ENCODE data around the gene CDKN1A.

Gene CDKN1A

DNA sequence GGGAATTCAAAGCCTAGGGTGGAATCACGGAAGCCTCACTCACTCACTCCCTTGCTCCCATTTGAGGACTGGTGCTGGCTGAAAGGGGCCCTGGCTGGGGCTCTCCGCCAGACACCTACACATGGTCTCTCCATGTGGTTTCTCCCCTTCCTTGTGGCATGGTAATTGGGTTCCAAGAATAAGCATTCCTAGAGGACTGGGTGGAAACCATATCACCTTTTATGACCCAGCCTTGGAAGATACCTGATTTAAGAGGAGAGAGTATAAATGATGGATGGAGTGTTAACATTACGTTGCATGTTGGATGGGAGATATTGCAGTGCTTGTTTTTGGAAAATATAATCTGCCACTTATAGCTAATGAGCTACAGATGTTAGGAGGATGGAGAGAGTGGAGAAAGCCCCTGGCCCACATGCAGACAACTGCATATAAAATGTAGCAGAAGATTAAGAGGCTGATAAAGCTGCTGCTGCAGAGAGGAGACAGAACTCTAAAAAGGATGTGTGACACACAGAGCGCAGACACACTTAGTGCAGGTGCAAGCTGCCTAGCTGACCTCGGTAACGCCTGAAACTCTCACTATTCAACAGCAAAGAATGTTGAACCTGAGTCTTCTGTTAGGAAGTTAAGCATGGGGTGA, 23.3 kb upstream of the CDKN1A start:
- FAIRE-seq (no peak), DNase-seq (ENCODE audit: insufficient read length, low spot score) (no peak)

- DNase-seq (ENCODE audit: insufficient read length, low spot score) (no peak), FAIRE-seq (no peak)
Observed at GRCh38 chr6:36656441-36656840, 22.1 kb upstream of the CDKN1A start.

GRCh38 chr6:36657271-36657670, 21.2 kb upstream of the CDKN1A start:
- FAIRE-seq: no peak
- DNase-seq (ENCODE audit: insufficient read length, low spot score): no peak

DNA sequence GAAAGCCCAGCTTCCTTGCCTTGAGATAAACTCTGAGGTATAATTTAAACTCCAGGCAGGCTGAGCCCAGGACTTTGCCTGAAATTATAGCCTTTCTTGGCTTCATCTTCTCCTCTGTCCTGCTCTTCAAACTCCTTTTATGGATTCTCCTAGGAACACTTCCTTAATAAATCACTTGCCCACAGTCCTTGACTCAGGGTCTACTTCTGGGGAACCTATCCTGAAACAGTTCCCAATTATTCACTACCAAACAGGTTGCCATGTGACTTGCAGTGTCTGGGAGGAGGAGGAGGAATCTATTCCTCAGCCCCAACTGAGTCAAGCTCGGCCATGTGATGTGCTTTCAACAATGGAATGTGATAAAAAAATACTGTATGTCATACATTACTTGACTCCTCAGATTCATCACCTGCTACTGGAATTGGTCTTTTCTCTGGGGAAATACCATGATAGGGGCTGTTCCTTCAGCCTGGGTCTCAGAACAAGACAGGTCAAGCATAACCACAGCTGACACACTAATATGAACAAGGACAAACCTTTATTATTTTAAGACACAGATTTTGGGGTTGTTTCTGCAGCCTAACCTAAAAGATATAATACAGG, 20.5 kb upstream of the CDKN1A start:
- FAIRE-seq (no peak), DNase-seq (ENCODE audit: insufficient read length, low spot score) (no peak)

- no peak for DNase-seq (ENCODE audit: insufficient read length, low spot score)
- FAIRE-seq: no peak
Observed at GRCh38 chr6:36659271-36659670, 19.2 kb upstream of the CDKN1A start.

DNA sequence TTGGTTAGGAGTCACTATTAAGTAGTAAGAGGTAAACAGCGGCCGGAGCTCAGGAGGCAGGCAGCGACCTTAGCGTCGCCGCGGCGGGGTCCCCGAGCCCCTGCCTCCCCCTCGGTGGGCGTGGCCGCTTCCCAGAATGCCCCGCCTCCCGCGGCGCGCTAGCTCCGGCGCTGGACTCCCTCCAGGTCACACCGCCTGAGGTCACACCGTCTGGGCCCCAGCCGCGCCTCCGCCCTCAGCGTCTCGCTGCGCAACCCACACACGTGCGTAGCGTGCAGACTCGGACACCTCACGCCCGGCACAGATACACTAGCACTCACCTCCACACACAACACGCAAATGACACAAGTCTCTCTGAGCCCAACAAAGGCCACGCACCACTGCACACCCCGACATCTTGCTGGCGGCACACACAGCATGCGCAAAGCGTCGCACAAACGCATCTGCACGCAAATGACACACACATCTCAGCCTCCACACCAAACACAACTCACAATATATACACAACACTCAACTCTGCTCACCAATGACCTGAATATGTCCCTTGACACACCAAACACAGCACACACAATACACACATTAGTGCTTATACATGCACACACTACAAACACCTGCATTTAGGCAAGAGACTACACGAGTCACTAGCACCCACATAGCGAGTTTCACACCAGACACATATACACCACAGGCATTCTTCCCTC, 17.6 kb upstream of the CDKN1A start:
- DNase-seq (ENCODE audit: insufficient read length, low spot score) (no peak), FAIRE-seq (no peak)

DNA sequence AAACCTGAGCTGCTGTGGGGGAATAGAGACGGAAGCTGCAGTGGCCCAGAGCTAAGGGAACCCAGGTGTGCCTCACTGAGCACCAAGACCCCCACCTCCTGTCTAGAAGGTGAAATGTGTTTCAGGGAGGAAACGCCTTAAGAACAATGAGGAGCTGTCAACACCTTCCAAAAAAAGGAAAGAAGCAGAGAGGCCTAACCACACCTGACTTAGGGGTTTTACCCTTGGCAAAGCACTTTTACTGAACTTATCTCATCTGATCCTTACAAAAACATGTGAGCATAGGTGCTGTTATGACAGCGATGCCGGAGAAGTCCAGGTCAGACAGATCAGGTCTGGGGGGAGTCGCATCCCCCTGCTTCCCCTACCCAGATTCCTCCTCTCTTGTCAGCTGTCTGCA, 16.1 kb upstream of the CDKN1A start:
- DNase-seq (ENCODE audit: insufficient read length, low spot score) (no peak), FAIRE-seq (peak; percentile 11)

DNA sequence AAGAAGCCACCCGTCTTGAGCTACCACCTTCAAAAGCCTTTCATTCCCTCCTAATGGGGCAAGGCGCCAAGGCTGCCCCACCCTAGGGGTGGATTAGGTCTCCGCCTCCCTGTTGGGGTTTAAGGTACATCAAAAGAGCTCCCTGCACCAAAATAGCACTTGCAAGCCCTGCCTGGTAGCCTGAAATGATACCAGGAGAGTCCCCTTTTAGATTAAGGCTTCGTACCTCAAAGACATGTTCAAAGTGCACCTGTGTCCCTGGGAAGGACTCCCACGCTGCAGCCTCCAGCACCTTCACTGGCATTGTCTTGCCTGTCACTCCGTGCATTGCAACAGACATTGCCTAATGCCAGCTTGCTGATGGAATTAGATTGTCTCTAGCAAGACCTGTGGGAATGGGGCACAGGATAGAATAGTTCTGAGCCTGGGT, 15.7 kb upstream of the CDKN1A start:
- DNase-seq (ENCODE audit: insufficient read length, low spot score): no peak
- FAIRE-seq: no peak

GRCh38 chr6:36663504-36664446, 14.7 kb upstream of the CDKN1A start:
- DNase-seq (ENCODE audit: insufficient read length, low spot score): no peak
- FAIRE-seq: no peak

DNA sequence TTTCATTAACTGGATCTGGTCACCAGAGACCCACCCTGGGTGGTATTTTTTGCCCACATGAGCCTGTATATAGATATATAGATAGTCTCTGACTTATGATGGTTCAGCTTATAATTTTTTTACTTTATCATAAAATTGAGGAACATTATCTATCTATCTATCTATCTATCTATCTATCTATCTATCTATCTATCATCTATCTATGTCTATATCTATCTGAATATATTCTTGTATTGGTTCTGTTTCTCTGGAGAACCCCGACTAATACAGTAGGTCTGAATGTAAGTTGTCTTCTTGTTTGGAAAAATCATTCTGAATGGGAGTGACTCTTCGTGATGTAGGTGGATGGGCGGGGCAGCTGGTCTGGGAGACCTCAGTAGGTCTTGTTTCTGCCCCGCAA, 13.3 kb upstream of the CDKN1A start:
- FAIRE-seq: no peak

GRCh38 chr6:36666287-36666686, 12.2 kb upstream of the CDKN1A start:
- DNase-seq (ENCODE audit: insufficient read length, low spot score): no peak
- FAIRE-seq: no peak

More for the DNA sequence above, 13.3 kb upstream of the CDKN1A start:
- no peak for DNase-seq (ENCODE audit: insufficient read length, low spot score)

- FAIRE-seq: peak; percentile 94
- DNase-seq (ENCODE audit: insufficient read length, low spot score): no peak
Observed at GRCh38 chr6:36666826-36667591, 11.5 kb upstream of the CDKN1A start.

DNA sequence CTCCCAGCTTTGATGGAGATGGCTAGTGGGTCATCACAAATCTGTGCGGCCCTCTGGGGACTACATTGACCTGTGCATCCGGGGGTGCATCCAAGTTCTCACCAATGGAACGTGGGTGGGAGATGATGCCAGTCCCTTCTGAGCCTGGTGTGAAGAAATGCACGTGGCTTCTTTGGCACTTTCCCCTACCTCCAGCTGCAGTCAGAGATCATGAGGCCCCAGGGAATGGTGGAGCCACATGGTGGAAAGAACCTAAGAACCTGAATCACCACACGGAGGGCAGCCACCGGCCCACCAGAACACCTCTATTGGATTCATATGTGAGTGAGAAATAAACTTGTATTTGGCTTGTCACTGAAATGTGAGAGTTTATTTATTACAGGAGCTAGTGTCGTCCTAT, 9.9 kb upstream of the CDKN1A start:
- DNase-seq (ENCODE audit: insufficient read length, low spot score): no peak
- no peak for FAIRE-seq

- no peak for FAIRE-seq
- DNase-seq (ENCODE audit: insufficient read length, low spot score): no peak
Observed at GRCh38 chr6:36669002-36669401, 9.5 kb upstream of the CDKN1A start.

DNA sequence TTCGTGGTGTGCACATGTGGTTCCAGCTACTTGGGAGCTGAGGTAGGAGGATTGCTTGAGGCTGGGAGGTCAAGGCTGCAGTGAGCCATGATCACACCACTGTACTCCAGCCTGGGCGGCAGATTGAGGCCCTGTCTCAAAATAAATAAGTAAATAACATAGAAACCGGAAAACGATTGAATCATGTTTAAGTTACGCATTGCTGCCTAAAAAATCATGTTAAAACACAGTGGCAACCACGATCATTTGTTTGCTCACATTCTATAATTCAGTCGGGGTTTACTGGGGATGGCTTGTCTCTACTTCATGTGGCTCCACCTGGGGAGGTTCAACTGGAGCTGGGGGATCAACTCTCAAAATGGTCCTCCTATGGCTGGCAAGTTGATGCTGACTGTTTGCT, 8.2 kb upstream of the CDKN1A start:
- no peak for DNase-seq (ENCODE audit: insufficient read length, low spot score)

DNA sequence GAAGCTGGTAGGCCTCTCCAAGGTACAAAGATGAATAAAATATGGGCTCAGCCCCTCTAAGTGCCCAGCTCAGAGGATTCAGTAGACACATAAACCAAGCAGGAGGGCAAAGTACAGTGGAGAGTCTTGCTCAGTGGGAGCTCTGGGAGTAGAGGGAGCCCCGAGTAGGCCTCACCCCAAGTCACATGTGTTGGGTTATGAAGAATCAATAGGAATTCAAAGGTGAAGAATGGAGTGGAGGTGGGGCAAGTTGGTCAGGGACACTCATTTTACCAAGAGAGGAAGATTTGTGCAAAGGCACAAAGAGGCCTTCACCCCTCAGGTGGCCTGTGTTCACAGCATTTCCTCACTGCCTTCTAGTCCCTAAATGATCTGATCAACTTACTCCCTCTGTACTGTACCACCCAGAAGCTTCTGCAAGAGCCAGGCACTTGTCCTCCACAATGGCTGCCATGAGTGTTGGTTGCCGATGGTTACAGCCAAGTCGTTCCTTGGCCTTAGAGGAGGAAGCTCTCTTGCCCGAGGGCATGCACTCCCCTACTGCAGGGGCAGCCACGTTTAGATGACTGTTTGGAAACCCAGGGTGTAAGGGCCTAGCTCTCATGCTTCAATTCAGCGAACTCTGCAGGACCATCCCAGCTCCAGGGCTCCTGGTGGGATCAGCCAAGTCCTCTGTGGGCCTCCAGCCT, 6.7 kb upstream of the CDKN1A start:
- no peak for DNase-seq (ENCODE audit: insufficient read length, low spot score)
- no peak for FAIRE-seq

More for the DNA sequence above, 8.2 kb upstream of the CDKN1A start:
- FAIRE-seq: no peak

DNA sequence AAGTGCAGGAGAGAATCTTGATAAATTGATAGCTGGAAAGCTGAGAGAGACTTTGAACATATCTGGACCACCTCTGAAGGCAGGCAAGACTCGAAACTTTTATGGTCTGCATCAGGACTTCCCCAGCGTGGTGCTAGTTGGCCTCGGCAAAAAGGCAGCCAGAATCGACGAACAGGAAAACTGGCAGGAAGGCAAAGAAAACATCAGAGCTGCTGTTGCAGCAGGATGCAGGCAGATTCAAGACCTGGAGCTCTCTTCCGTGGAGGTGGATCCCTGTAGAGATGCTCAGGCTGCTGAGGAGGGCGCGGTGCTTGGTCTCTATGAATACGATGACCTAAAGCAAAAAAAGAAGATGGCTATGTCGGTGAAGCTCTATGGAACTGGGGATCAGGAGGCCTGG, 4.6 kb upstream of the CDKN1A start:
- FAIRE-seq (no peak), DNase-seq (ENCODE audit: insufficient read length, low spot score) (no peak)

- DNase-seq (ENCODE audit: insufficient read length, low spot score): no peak
- no peak for FAIRE-seq
Observed at GRCh38 chr6:36674942-36675341, 3.6 kb upstream of the CDKN1A start.

GRCh38 chr6:36676141-36677058, 2.1 kb upstream of the CDKN1A start:
- DNase-seq (ENCODE audit: insufficient read length, low spot score) (no peak), FAIRE-seq (peak; percentile 71)

All from GM19239 (cell line).